Erythroblast (primary cell): ENCODE measurements around the gene C6orf163.

Experiments used
- GATA1 ChIP-seq: IDR thresholded peaks from 2 replicates; pipeline ENCODE4 v1.6.1; 2011; ENCODE audit warnings: low read depth, mild to moderate bottlenecking, control low read depth, low read length, moderate library complexity
- POLR2A ChIP-seq: IDR thresholded peaks from 2 replicates; pipeline ENCODE4 v1.6.1; 2011; ENCODE audit warnings: mild to moderate bottlenecking, low read length

GRCh38 chr6:87330961-87331360, 13.7 kb upstream of the C6orf163 start:
- no peak for TF ChIP-seq POLR2A
- no peak for TF ChIP-seq GATA1
